ENCODE results near the gene MB21D2. TPM values are rescaled to one million over a fixed set of nuclear protein-coding genes. Genes with fewer than 3 reads are reported as not detected.

The MB21D2 gene
- total and polyA plus RNA-seq, 8 donors: 3.2 to 6.9 (median 5.7) TPM

DNA sequence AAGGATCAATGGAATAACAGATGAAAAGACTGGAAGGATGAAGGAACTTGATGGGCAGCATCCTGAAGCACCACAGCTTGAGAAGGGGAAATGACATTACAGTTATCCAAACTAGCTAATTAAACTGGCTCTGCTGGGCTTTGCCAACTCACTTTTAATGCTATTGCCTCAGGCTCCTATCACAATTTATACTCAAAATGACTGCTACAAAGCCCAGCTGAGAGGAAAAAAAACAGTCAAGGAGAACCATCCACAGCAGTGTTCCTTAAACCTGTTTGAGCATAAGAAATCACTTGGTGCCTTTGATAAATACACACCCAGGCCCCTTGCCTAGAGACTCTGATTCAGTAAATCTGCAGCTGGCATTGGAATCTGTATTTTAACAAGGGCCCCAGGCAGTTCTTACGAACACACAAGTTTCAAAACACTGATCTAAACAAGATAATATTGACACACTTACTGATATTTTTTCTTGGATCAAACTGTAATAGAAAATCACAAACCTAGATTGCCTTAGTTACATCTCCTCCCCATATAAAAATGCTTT is 85.8 kb downstream of the MB21D2 start:
- no peak for DNase-seq
- H3K27ac ChIP-seq: peak overlapping the region in 1 of 2 donors; percentile 4
- intact Hi-C loops (cut with DNase I): no loop called here
- H3K4me1 ChIP-seq: peaks cover 0 to 14% of the 10 kb centered on the region in 2 donors
- H3K4me3 ChIP-seq: no peak overlapping the region
- no peak for TF ChIP-seq CTCF (IDR thresholded peaks at IDR 0.05)
- no peaks in the 10 kb centered on the region for H3K36me3 ChIP-seq
- no peaks in the 10 kb centered on the region for H3K9me3 ChIP-seq
- H3K27me3 ChIP-seq: no peaks in the 10 kb centered on the region
- no peak for ATAC-seq

DNA sequence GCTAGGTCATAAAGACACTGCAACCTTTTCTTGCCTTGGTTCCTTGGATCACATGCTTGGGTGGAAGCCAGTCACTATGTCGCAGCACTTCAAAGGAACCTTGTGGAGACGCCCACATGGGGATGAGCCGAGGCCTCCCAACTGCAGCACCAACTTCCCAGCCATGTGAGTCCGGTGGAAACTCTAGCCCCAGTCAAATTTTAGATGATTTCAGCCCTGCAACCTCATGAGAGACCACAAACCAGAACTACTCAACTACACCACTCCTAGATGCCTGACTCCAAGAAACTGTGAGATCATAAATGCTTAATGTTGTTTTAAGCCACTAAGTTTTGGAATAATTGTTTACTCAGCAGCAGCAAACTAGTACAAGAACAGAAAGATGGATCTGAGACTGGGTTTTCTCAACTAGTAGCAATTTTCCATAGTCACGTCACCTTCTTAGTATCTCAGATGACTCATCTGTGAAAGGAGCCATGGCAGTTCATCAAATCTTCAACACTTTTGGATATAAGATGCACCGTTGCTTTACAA is 86.5 kb downstream of the MB21D2 start:
- intact Hi-C loops (cut with DNase I): no loop called here
- no peak for DNase-seq
- TF ChIP-seq CTCF (IDR thresholded peaks at IDR 0.05): no peak
- H3K4me1 ChIP-seq: peaks cover 4 to 11% of the 10 kb centered on the region in 2 donors
- no peaks in the 10 kb centered on the region for H3K27me3 ChIP-seq
- H3K27ac ChIP-seq: peak overlapping the region in 1 of 2 donors; percentile 44
- H3K36me3 ChIP-seq: no peaks in the 10 kb centered on the region
- no peaks in the 10 kb centered on the region for H3K9me3 ChIP-seq
- no peak overlapping the region for H3K4me3 ChIP-seq
- ATAC-seq: peak; percentile 43

GRCh38 chr3:192830291-192831110 is 87.2 kb downstream of the MB21D2 start:
- no peak overlapping the region for H3K4me3 ChIP-seq
- peak overlapping the region in 1 of 2 donors; percentile 44 for H3K27ac ChIP-seq
- ATAC-seq: no peak
- DNase-seq: no peak
- no peaks in the 10 kb centered on the region for H3K36me3 ChIP-seq
- peaks cover 4 to 13% of the 10 kb centered on the region in 2 donors for H3K4me1 ChIP-seq
- intact Hi-C loops (cut with DNase I): no loop called here
- TF ChIP-seq CTCF (IDR thresholded peaks at IDR 0.05): no peak
- H3K9me3 ChIP-seq: no peaks in the 10 kb centered on the region
- H3K27me3 ChIP-seq: no peaks in the 10 kb centered on the region

GRCh38 chr3:192827863-192828594 is 89.6 kb downstream of the MB21D2 start:
- H3K27me3 ChIP-seq: no peaks in the 10 kb centered on the region
- DNase-seq (no peak), ATAC-seq (peak; percentile 51)
- intact Hi-C loops (cut with DNase I): loop anchor here in 1 of 2 donors (10.0 kb wide), 1 partner anchor 97 kb away; no protein-coding TSS in a partner anchor
- no peaks in the 10 kb centered on the region for H3K9me3 ChIP-seq
- no peak overlapping the region for H3K27ac ChIP-seq
- TF ChIP-seq CTCF (IDR thresholded peaks at IDR 0.05): no peak
- no peaks in the 10 kb centered on the region for H3K36me3 ChIP-seq
- H3K4me3 ChIP-seq: no peak overlapping the region
- peaks cover 4 to 7% of the 10 kb centered on the region in 2 donors for H3K4me1 ChIP-seq

All from left lung (tissue), 10 donors.